Memory B cell (primary cell): ENCODE data around the gene DNM3.

Source experiments
- ATAC-seq: fragments of 150-1000 bp; cut with Tn5 transposase; 2 replicates; pipeline ENCODE4 v1.10.0; 2021; ENCODE audit warnings: low read depth, mild to moderate bottlenecking, moderate library complexity
- DNase-seq, 2 donors: peaks; one replicate each; pipeline ENCODE4 v3.0.0; 2022; ENCODE audit warnings: low spot score in 2 of 2
- H3K27ac Mint-ChIP-seq: one replicate; pipeline ENCODE4 v1.8.0; 2022; ENCODE audit warnings: mild to moderate bottlenecking, moderate library complexity, mixed read lengths
- H3K27me3 Mint-ChIP-seq: one replicate; pipeline ENCODE4 v1.8.0; 2022; ENCODE audit warnings: mixed read lengths
- H3K36me3 Mint-ChIP-seq: one replicate; pipeline ENCODE4 v1.8.0; 2022; ENCODE audit warnings: mild to moderate bottlenecking, mixed read lengths
- H3K4me1 Mint-ChIP-seq: one replicate; pipeline ENCODE4 v1.8.0; 2022; ENCODE audit warnings: mixed read lengths
- H3K4me3 Mint-ChIP-seq: one replicate; pipeline ENCODE4 v1.8.0; 2022; ENCODE audit warnings: mild to moderate bottlenecking, moderate library complexity, mixed read lengths
- H3K9me3 Mint-ChIP-seq: one replicate; pipeline ENCODE4 v1.8.0; 2022; ENCODE audit warnings: mixed read lengths

DNM3 gene

DNA sequence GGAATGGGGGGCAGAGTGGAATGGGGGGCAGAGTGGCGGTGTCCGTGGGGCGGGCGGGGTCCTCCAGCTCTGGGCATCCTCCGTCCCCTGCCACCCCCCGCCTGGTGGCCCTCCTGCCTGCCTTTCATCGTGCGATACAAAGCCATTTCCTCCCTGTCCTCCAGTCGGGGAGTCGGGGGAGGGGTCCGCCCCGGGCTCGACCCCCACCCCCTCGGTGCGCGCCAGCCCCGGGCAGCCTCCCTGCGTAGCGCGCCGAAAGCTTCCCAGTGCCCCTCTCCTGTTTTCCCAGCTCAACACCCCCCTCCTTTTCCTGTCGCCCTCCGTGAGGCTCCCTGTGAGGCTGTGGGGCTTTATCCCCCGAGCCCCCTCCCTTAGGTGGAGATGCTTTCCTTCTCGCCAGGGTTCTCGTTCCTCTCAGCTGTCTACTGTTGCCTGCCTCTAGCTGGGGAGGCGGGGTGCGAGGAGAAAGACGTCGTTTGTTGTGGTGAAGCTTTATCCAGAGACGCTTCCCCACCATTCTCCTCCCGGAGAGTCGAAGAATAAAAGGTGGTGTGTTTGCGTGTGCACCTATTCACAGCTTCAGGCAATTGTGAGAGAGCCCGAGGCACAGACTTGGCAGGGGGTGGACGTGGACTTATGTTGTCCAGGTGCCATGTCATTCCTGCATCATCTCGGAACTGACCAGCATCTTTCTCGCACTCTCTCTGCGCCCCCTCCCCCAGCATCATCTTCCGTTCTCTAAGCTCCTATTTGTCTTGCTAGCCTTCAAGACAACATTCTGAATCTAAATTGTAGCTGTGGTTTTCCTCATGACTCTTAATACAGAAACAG is 848 bp downstream of the DNM3 start:
- no peak for ATAC-seq
- Mint-ChIP-seq H3K4me3 (peak overlapping the region; percentile 86), H3K9me3 (no peaks in the 10 kb centered on the region), H3K36me3 (peaks cover 1% of the 10 kb centered on the region), H3K27me3 (peaks cover 11% of the 10 kb centered on the region), H3K4me1 (peaks cover 15% of the 10 kb centered on the region), H3K27ac (no peak overlapping the region)
- peak; percentile 11 to 26 for DNase-seq

DNA sequence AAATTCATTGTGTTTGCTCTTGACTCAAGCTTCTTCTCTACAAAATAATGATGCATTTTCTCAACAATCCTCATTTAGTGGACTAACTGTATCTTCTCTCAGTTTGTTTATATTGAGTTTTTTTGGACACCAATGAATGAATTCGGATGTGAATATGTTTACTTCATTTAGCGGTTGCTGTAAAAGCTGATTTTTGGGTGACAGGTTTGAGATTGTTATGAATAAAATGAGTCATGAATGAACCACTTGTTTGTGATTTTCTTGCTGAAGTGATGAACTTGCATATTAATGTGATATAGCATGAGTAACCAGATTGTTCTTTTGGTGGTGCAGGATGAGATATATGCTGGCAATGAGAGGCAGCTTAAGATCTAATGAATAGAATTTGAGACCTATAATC is 3.1 kb downstream of the DNM3 start:
- Mint-ChIP-seq H3K4me3 (no peak overlapping the region), H3K27me3 (peaks cover 11% of the 10 kb centered on the region), H3K9me3 (no peaks in the 10 kb centered on the region), H3K27ac (no peak overlapping the region), H3K36me3 (no peaks in the 10 kb centered on the region), H3K4me1 (peaks cover 15% of the 10 kb centered on the region)
- ATAC-seq (no peak), DNase-seq (no peak)

DNA sequence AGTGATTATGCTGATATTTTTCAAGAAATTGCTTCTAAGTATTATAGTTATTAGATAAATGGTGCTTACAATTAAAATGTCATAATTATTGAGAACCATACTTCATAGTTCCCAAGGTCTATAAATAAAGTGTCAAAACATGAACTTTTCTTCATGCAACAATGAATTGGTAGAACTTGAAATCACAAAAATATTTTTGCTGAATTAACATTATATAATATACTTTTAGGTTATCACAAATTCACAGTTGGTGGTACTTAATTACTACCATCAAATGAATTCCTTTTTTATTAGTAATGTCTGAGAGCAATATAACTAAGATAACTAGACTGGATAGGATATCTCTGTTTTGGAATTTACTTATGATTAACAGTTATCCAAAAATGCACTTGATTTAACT is 4.7 kb downstream of the DNM3 start:
- Mint-ChIP-seq H3K4me3 (no peak overlapping the region), H3K4me1 (peaks cover 10% of the 10 kb centered on the region), H3K36me3 (no peaks in the 10 kb centered on the region), H3K27ac (no peak overlapping the region), H3K9me3 (no peaks in the 10 kb centered on the region), H3K27me3 (peaks cover 11% of the 10 kb centered on the region)
- ATAC-seq (no peak), DNase-seq (no peak)

DNA sequence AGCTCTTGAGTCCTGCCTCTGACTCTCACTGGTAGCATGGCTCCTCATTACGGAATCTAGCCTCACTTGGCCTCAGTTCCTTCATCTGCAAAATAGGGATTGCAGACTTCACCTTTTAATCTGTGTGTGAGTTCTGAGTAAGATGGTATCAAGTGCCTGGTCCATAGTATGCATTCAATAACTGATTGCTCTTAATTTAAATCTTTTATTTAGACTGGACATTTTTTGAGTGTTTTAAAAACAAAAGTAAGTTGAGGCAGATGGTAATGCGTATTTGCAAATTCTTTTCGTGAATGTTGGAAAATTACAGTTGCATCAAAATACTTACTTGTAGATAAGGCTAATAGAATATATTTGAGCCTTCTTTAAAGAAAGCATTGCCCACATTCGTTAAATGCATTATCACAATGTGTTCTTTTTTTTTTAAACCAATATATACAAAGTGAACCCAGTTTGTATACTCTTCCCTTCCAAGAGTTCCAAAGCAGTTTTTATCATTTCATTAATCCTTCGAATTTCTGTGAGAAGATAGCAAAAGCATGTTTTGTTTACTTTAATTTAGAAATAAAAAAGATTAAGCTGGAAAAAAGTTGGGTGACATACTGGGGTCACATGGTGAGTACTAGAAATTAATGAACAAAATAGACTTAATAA is 8.1 kb downstream of the DNM3 start:
- Mint-ChIP-seq H3K4me3 (no peak overlapping the region), H3K9me3 (no peaks in the 10 kb centered on the region), H3K36me3 (no peaks in the 10 kb centered on the region), H3K27ac (no peak overlapping the region), H3K27me3 (peaks cover 2% of the 10 kb centered on the region), H3K4me1 (no peaks in the 10 kb centered on the region)
- ATAC-seq (no peak), DNase-seq (no peak)

DNA sequence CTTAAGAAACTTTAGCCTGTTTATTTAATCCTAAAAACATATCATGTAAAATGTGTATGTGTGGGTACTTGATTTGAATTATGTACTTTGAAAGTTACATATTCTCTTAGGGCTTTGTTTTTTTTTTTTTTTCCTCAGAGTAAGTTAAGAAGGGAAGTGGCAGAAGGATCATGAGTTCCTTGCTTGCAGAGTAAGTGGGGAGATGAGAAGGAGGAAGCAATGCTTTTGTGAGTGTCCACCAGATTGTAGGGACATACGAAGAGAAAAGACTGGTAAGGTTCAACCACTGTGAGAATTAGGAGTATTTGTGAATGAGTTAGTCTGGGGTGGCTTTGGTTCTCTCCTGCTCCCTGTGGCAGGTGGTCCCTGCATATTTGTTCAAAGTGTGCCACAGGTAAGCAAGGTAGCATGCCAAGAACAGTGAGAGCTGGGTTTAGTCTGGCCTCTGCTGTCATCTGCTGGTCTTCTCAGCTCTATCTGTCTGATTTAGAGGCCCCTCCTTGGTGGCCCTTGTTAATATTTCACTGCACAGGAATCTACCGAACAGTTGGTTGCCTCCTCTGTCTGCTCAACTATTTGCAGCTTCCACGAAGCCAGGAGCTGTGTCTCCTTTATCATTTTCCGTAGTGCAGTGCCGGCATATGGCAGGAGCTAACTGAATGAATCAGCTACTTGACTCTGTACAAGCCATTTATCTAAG is 9.5 kb downstream of the DNM3 start:
- no peaks in the 10 kb centered on the region for H3K36me3 Mint-ChIP-seq
- no peak for ATAC-seq
- H3K9me3 Mint-ChIP-seq = no peaks in the 10 kb centered on the region
- H3K4me3 Mint-ChIP-seq = no peak overlapping the region
- no peaks in the 10 kb centered on the region for H3K4me1 Mint-ChIP-seq
- H3K27ac Mint-ChIP-seq = no peak overlapping the region
- no peak for DNase-seq
- no peaks in the 10 kb centered on the region for H3K27me3 Mint-ChIP-seq

DNA sequence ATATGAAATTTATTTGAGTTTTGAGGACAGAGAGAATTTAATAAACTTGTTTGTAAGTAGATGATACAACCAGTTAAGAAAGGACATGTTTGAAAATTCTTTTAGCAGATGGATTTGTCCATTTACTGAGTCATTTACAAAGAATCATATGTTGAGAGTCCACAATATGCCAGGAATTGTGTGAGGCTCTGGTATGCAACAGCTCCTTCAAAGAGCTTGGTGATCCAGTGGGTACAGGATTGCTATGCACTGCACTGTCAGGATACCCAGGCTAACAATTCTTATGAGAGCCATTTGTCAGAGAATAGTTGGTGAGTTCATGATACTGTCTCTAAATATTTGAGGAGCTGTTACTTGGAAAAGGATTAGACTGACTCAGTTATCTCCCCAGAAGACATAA is 11.0 kb downstream of the DNM3 start:
- Mint-ChIP-seq H3K27me3 (peaks cover 5% of the 10 kb centered on the region), H3K9me3 (peaks cover 5% of the 10 kb centered on the region), H3K36me3 (peaks cover 5% of the 10 kb centered on the region), H3K27ac (no peak overlapping the region), H3K4me3 (no peak overlapping the region), H3K4me1 (no peaks in the 10 kb centered on the region)
- DNase-seq (no peak), ATAC-seq (no peak)

DNA sequence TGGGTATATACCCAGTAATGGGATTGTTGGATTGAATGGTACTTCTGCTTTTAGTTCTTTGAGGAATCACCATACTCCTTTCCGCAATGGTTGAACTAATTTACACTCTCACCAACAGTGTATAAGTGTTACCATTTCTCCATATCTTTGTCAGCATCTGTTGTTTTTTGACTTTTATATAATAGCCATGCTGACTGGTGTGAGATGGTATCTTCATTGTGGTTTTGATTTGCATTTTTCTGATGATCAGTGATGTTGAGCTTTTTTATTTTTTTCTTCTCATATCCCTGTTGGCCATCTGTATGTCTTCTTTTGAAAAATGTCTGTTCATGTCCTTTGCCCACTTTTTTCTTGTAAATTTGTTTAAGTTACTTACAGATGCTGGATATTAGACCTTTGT is 14.1 kb downstream of the DNM3 start:
- peaks cover 5% of the 10 kb centered on the region for H3K9me3 Mint-ChIP-seq
- ATAC-seq (no peak), DNase-seq (no peak)
- peaks cover 8% of the 10 kb centered on the region for H3K27me3 Mint-ChIP-seq
- H3K27ac Mint-ChIP-seq = no peak overlapping the region
- H3K4me1 Mint-ChIP-seq = no peaks in the 10 kb centered on the region
- no peak overlapping the region for H3K4me3 Mint-ChIP-seq
- H3K36me3 Mint-ChIP-seq = peaks cover 15% of the 10 kb centered on the region

DNA sequence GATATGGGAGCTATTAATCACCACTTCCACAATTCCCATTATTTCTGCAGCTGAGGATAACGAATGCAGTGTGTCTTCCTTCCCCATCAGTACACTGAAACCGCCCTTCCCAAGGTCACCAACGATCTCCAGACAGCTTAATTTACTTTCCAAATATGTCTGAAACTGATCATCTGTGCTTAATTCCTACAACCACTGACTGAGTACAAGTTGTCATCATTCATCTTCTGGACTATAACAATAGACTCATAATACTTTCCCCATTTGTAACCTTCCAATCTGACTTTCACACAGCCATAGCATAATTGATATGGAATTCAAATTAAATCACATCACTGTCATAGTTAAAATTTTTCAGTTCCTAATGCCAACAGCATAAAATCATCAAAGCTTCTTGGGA is 17.4 kb downstream of the DNM3 start:
- Mint-ChIP-seq H3K27me3 (peaks cover 9% of the 10 kb centered on the region), H3K9me3 (peaks cover 5% of the 10 kb centered on the region), H3K27ac (no peak overlapping the region), H3K36me3 (peaks cover 18% of the 10 kb centered on the region), H3K4me1 (no peaks in the 10 kb centered on the region), H3K4me3 (no peak overlapping the region)
- ATAC-seq = no peak
- no peak for DNase-seq

DNA sequence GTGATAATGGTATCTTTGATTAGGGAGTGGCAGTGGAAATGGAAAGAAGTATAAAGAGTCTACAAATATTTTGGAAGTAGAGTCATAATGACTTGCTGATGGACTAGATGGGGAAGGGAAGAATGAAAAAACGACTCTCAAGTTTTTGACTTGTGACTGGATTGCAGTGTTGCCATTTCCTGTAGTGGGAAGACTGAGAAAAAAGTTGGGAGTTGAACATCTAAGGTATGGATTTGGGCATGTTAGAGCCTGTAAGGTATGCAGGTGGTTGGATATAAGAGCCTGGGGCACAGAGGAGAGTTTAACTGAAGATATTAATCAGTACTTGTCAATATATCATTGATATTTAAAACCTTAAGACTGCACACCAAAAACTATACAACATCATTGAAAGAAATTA is 19.4 kb downstream of the DNM3 start:
- Mint-ChIP-seq H3K36me3 (peaks cover 18% of the 10 kb centered on the region), H3K27me3 (peaks cover 9% of the 10 kb centered on the region), H3K4me1 (no peaks in the 10 kb centered on the region), H3K4me3 (no peak overlapping the region), H3K9me3 (peaks cover 5% of the 10 kb centered on the region), H3K27ac (no peak overlapping the region)
- ATAC-seq (no peak), DNase-seq (no peak)

DNA sequence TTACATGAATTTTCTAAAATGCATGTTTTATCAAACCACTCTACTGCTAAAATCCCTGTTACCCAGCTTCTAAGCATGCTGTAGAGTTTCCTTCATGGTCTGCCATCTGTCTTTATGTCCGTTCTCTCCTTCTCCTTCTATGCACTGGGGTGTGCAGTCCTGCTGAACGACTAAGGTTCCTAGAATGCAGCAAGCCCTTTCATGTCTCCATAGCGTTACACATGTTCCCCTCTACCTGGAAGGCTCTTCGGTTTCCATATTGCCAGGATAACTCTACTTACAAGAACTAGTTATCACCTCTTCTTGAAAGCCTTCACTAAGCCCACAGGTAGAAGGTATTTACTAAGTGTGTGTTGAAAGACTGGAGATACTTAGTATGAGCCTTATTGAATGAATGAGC is 22.2 kb downstream of the DNM3 start:
- no peak for ATAC-seq
- Mint-ChIP-seq H3K4me3 (no peak overlapping the region), H3K36me3 (peaks cover 10% of the 10 kb centered on the region), H3K9me3 (no peaks in the 10 kb centered on the region), H3K27me3 (peaks cover 3% of the 10 kb centered on the region), H3K4me1 (no peaks in the 10 kb centered on the region), H3K27ac (no peak overlapping the region)
- no peak for DNase-seq

DNA sequence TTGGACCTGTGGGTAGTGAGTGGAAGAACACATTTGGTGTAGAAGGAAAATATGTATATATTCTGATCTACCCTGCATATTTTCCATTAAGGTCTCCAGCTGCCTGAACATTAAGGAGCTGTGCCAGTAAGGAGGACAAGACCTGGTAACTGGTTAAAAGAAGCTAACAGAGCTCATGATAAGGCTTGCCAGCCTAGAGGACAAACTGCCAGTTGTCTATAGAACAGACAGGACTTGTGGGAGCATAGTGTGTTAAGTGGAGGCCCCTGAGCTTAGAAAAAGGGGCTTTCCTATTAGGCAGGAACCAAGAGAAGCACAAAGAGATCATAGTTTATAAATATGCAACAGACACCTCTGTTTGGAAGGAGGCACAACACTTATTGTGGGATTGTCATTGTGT is 23.0 kb downstream of the DNM3 start:
- no peak overlapping the region for H3K4me3 Mint-ChIP-seq
- H3K9me3 Mint-ChIP-seq = no peaks in the 10 kb centered on the region
- peaks cover 1% of the 10 kb centered on the region for H3K27me3 Mint-ChIP-seq
- no peak overlapping the region for H3K27ac Mint-ChIP-seq
- no peaks in the 10 kb centered on the region for H3K4me1 Mint-ChIP-seq
- H3K36me3 Mint-ChIP-seq = peaks cover 3% of the 10 kb centered on the region
- DNase-seq = no peak
- no peak for ATAC-seq

DNA sequence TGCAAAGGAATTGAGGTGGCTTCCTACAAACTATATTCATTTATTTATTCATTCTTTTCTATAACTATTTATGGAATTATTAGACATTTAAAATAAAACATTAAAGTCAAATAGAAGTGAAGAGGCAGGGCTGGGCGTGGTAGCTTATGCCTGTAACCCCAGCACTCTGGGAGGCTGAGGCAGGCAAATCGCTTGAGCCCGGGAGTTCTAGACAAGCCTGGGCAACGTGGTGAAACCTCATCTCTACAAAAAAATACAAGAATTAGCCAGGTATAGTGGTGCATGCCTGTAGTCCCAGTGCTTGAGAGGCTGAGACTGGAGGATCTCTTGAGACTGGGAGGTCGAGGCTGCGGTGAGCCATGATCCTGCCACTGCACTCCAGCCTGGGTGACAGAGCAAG is 23.8 kb downstream of the DNM3 start:
- no peak overlapping the region for H3K27ac Mint-ChIP-seq
- H3K4me1 Mint-ChIP-seq = no peaks in the 10 kb centered on the region
- ATAC-seq (no peak), DNase-seq (no peak)
- no peak overlapping the region for H3K4me3 Mint-ChIP-seq
- H3K9me3 Mint-ChIP-seq = no peaks in the 10 kb centered on the region
- H3K27me3 Mint-ChIP-seq = peaks cover 1% of the 10 kb centered on the region
- peaks cover 3% of the 10 kb centered on the region for H3K36me3 Mint-ChIP-seq

DNA sequence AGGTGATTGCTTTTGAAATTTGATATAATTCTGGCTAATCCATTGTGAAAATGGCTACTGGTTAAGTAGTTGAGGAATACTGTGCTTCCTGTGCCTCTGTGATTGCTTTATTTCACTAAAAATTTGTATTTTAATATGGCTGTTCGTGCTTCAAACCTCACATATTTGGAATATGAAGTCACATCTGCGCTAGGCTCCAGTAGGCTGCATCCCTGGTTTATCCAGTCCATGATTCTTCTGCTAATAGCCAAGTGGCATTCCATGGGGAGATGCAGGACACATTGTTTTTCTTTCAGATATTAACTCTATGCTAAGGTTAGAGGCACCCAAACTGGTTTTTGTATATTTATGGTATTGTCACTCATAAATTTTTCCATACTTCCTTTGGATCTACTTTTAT is 25.9 kb downstream of the DNM3 start:
- no peaks in the 10 kb centered on the region for H3K36me3 Mint-ChIP-seq
- H3K27me3 Mint-ChIP-seq = no peaks in the 10 kb centered on the region
- DNase-seq = no peak
- ATAC-seq = no peak
- H3K27ac Mint-ChIP-seq = no peak overlapping the region
- no peaks in the 10 kb centered on the region for H3K4me1 Mint-ChIP-seq
- no peak overlapping the region for H3K4me3 Mint-ChIP-seq
- no peaks in the 10 kb centered on the region for H3K9me3 Mint-ChIP-seq

DNA sequence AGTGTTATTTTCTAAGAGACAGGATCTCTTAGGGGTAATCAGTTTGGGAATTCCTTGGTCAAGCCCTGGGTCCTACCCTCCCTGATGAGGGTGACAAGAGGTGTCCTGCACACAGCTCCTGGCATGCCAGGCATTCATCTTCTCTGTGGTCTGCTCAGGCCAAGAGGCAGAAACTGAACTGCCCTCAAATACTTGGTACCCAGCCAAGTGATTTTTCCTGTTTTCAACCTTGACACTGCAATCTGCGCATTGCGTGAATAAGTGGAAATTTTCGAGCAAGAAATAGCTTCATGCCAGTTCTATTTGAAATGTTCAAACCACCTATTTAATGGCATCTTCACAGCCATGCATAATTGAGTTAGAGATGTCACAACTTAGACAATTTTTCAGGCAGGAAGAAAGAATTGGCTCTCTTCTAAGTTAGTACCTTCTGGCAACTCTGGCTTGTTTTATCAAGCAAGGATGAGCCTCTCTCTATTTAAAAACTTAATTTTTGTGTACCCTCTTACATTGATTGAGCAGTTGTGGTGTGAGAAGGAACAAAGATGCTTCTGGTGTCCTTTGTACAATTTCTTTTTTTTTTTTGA is 27.0 kb downstream of the DNM3 start:
- no peak for ATAC-seq
- no peak overlapping the region for H3K27ac Mint-ChIP-seq

More for the DNA sequence above, 27.0 kb downstream of the DNM3 start:
- H3K4me1 Mint-ChIP-seq = no peaks in the 10 kb centered on the region
- H3K27me3 Mint-ChIP-seq = no peaks in the 10 kb centered on the region
- DNase-seq = no peak
- H3K4me3 Mint-ChIP-seq = no peak overlapping the region
- no peaks in the 10 kb centered on the region for H3K36me3 Mint-ChIP-seq
- no peaks in the 10 kb centered on the region for H3K9me3 Mint-ChIP-seq
